K562 (cell line): ENCODE results near the gene ERN1. TPM values are rescaled to one million over a fixed set of nuclear protein-coding genes. Genes with fewer than 3 reads are reported as not detected.

ENCODE experiments used
- ATF3 ChIP-seq, 2 experiments: fragments of 450-650 bp in 1 of 2; sonication (generic) in 1 of 2; formaldehyde crosslinking in 1 of 2; IDR thresholded peaks in 1 of 2; conservative IDR thresholded peaks in 1 of 2; 2 replicates each; pipeline versions ENCODE4 v1.6.1 to v1.8.1; 2016 to 2023; ENCODE audit warnings: mild to moderate bottlenecking in 2 of 2, moderate library complexity in 2 of 2, inconsistent platforms in 1 of 2, missing genetic modification reagents in 1 of 2
- CHD1 ChIP-seq: fragments of 200-600 bp; sonication (generic); IDR thresholded peaks from one replicate; pipeline ENCODE4 v1.6.1; 2012; ENCODE audit warnings: mild to moderate bottlenecking, moderate library complexity, low read length, inconsistent platforms
- ESRRB ChIP-seq: fragments of 250-450 bp; sonication (Bioruptor Pico); IDR thresholded peaks from 2 replicates; pipeline ENCODE4 v1.5.0; 2020; ENCODE audit warnings: mild to moderate bottlenecking, moderate library complexity, borderline replicate concordance
- THRA ChIP-seq: fragments of 450-650 bp; IDR thresholded peaks from 2 replicates; pipeline ENCODE4 v1.6.1; 2017; ENCODE audit warnings: mild to moderate bottlenecking, moderate library complexity
- UBTF ChIP-seq, 2 experiments: IDR thresholded peaks; 2 replicates each; pipeline ENCODE4 v1.6.1; 2012; ENCODE audit warnings: improper control_type of control experiment in 2 of 2, low read depth in 2 of 2, low read length in 2 of 2, borderline replicate concordance in 1 of 2
- ZC3H4 ChIP-seq: sonication (generic); formaldehyde crosslinking; IDR thresholded peaks from 2 replicates; pipeline ENCODE4 v1.9.0; 2021; ENCODE audit warnings: missing genetic modification reagents, borderline replicate concordance
- ZNF57 ChIP-seq: fragments of 450-650 bp; formaldehyde crosslinking; IDR thresholded peaks from 2 replicates; pipeline ENCODE4 v1.4.0; 2020; ENCODE audit warnings: mild to moderate bottlenecking, moderate library complexity
- ZNF699 ChIP-seq: fragments of 250-450 bp; sonication (Bioruptor Pico); IDR thresholded peaks from 2 replicates; pipeline ENCODE4 v1.8.0; 2021; ENCODE audit warnings: mild to moderate bottlenecking, moderate library complexity; ENCODE audit not compliant: insufficient replicate concordance
- polyA plus RNA-seq, 8 experiments: library from polyadenylated mRNA; depleted of rRNA in 4 of 8; stranded (reverse) in 5 of 8; unstranded in 3 of 8; fragments of >200 nt; fragmentation: Nextera tagmentation in 2 of 8; fragmentation: Illumina TruSeq in 1 of 8; extraction: Ambion mirVana in 2 of 8; extraction: Trizol in 1 of 8; gene quantifications; 2 replicates each; pipeline versions ENCODE4 v1.2.1 to v1.2.3, GENCODE V29; 2011 to 2014; ENCODE audit warnings: inconsistent platforms in 1 of 8, missing spikeins in 1 of 8
- total RNA-seq, 7 experiments: library from RNA; depleted of rRNA in 6 of 7; stranded (reverse); fragments of >200 nt in 6 of 7; fragmentation: Illumina TruSeq in 2 of 7; extraction: Trizol in 2 of 7; gene quantifications; 2 replicates each; pipeline versions ENCODE4 v1.2.1 to v1.2.3, GENCODE V29; 2011 to 2021; ENCODE audit warnings: low replicate concordance in 1 of 7

Gene ERN1
- total and polyA plus RNA-seq, 9 of the 15 experiments (the other 6 are each of a cell fraction or from before 2014, with no cell fraction given), result 2.1 to 22.5 (median 7.3) TPM

GRCh38 chr17:64129515-64129764 is 504 bp downstream of the ERN1 start (continued):
- no peak for TF ChIP-seq THRA
- no peak for TF ChIP-seq ZNF57 (CRISPR knock-in tag)
- TF ChIP-seq ZC3H4 (CRISPR knock-in tag), result no peak
- no peak for TF ChIP-seq ZNF699 (CRISPR knock-in tag)
- TF ChIP-seq CHD1, result peak; percentile 91
- TF ChIP-seq UBTF (IDR thresholded peaks at IDR 0.05; ENCODE audit: borderline replicate concordance in 1 of 2, low read depth in 2 of 2, low read length in 2 of 2), result no peak; a peak in 1 of 4 replicates
- TF ChIP-seq ESRRB (CRISPR knock-in tag), result no peak
- no peak for TF ChIP-seq ATF3 (IDR thresholded peaks at IDR 0.05)
- 0 out of 2 replicates have a peak, but pooled peaks have one; percentile 3 for TF ChIP-seq ATF3 (CRISPR knock-in tag; conservative IDR thresholded peaks at IDR 0.05)
